ENCODE measurements around the gene ABCA8. TPM values are rescaled to one million over a fixed set of nuclear protein-coding genes. Genes with fewer than 3 reads are reported as not detected.
"Not testable (repeated sequence)": the region's sequence is repeated elsewhere in the genome, so short reads cannot be mapped to it uniquely, and the experiment has no call there.

ABCA8 gene
- polyA plus RNA-seq (2013, experiment 1 of 2; ENCODE audit: insufficient read length) = 0.29 TPM
- 0.54 TPM for polyA plus RNA-seq (2013, experiment 2 of 2; ENCODE audit: insufficient read length)

- DNase-seq = peak; percentile 20
Measured at GRCh38 chr17:68955181-68955841, at the start of gene ABCA8. Gene ABCA8 (minus strand): TSS chr17:68955392. CDS start chr17:68942034, 13,358 bp downstream.

- not testable (repeated sequence) for DNase-seq
Measured at GRCh38 chr17:69004759-69005158, 49.6 kb upstream of the ABCA8 start.

GRCh38 chr17:68999743-69000142, 44.6 kb upstream of the ABCA8 start:
- not testable (repeated sequence) for DNase-seq

GRCh38 chr17:68993112-68993511, 37.9 kb upstream of the ABCA8 start:
- no peak for DNase-seq

- no peak for DNase-seq
Measured at GRCh38 chr17:68987966-68988365, 32.8 kb upstream of the ABCA8 start.

- peak; percentile 7 for DNase-seq
Measured at GRCh38 chr17:68981288-68981687, 26.1 kb upstream of the ABCA8 start.

DNA sequence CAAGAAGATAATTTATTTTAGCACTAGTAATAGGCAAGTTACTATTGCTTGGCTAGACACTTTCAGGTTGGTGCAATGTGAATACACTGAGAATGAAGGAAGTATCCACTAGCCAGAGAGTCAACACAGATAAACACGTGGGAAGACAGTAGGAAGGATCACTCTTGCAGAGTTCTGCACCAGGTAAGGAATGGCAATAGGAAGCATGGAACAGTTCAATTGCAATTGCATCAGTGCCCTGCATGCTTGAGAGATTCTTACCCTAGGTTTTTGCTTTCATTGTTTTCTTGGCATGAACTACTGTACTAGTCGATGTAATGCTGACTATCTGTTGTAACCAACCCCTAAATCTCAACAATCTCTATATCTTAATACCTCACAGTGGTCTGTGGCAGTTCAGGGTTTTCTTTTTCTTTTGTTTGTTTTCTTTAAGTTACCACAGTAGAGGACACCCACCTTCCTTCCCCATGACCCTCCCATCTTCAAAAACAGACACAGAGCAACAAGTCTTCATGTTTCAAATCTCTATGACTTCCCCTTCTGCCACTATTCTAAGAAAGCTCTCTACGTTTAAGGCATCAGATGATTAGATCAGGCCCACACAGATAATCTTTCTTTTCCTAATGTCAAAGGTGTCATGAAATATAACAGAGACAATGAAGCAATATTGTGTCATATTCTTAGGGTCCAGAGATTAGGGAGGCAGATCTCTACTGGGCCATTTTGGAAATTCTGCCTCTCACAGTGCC, 18.1 kb upstream of the ABCA8 start:
- no peak for DNase-seq

DNA sequence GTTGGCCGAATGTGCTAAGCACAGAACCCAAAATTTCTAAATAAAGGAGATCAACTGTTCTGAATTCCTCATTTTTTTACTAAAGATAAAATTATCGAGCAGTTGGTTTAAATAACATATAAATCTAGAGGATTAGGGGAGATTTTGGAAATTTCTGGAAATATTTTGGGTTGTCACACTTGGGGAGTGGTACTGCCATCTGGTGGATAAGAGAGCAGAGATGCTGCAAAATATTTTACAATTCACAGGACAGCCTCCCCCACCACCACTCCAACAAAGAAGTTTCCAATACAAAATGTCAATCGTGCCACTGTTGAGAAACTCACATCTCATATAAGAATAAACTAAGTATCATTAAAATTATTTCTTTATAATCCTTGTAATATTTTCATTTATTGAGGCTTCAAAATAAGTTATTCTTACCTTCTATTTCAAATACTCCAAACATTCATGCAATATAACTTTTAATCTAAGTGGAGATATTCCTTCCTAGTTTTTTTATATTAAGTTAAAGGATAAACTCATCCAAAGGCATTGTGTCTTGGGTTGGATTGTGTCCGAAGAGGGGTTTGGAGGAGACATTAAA, 17.0 kb upstream of the ABCA8 start:
- DNase-seq = peak; percentile 31

GRCh38 chr17:68969101-68969500, 13.9 kb upstream of the ABCA8 start:
- no peak for DNase-seq

GRCh38 chr17:68963958-68964357, 8.8 kb upstream of the ABCA8 start:
- DNase-seq = no peak

GRCh38 chr17:68961214-68961882, 6.2 kb upstream of the ABCA8 start:
- no peak for DNase-seq

DNA sequence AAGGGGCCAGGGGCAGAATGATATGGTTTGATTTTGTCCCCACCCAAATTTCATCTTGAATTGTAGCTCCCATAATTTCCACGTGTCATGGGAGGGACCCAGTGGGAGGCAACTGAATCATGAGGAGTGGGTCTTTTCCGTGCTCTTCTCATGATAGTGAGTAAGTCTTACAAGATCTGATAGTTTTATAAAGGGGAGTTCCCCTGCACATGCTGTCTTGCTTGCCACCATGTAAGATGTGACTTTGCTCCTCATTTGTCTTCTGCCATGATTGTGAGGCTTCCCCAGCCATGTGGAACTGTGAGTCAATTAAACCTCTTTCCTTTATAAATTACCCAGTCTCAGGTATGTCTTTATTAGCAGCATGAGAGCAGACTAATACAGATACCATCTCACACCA, 3.9 kb upstream of the ABCA8 start:
- not testable (repeated sequence) for DNase-seq

DNA sequence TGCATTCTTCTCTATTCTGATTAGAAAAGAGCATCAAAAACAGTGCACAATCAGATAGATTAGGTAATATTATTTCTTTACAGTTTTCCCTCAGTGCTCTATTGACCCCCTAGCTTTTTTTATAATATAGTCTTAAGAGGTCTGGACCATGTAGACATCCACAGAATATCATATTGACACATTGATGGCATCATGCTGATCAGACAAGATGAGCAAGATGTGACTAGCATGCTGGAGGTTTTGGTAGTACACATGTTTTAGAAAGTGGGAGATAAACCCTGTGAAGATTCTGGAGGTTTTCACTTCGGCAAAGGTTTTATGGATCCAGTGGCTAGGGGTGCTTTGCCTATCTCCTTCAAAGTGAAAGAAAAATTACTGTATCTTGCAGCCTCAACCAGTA, 2.8 kb upstream of the ABCA8 start:
- DNase-seq = no peak

- DNase-seq = peak; percentile 76
Measured at GRCh38 chr17:68954146-68954896, 871 bp downstream of the ABCA8 start.

DNA sequence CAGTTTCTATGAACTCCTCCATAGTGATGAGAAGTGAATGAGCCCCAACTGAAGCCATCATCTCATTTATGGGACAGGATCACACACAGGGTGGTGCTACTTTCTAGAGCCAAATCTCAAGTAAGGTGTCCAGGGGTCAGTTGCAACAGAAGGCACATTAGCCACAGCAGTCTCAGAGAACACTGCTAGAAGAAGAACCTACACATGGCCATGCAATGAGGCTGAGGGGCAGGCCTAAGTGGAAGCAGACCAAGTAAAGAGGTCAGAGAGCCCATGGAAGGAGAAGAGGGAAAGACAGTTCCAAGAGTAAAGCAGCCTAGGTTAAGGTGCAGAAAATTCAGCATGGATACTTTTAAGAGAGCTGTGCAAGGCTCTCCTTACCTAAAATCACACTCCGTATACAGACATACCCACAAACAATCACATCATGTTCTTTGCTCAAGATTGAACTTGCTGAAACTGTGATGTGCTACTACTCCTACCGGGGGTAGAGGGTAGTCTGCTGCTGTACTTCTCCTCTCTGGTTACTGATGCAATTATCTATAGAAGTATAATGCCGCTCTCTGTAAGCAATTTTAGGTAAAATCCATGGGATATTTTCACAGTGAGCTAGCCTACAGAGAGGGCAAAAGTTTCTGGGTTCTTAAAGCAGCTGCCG, 1.7 kb downstream of the ABCA8 start:
- DNase-seq = no peak

DNA sequence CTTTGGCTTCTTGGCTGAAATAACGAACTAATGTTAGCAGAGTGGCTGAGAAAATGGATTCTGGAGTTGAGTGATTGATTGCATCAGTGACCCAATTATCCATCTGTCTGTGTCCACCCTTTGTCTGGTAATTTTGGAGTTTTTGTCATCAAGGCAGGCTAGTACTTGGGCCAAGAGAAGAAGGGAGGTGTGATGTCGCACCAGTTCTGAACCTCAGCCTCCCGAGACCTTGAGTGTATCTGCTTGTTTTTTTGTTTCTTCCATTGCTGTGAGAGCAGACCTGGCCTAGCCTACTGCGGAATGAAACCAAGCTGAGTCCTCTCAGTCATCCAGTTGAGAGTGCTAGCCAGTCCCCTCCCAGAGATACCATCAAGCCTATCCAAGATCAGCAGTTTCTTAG, 4.5 kb downstream of the ABCA8 start:
- DNase-seq = no peak

DNA sequence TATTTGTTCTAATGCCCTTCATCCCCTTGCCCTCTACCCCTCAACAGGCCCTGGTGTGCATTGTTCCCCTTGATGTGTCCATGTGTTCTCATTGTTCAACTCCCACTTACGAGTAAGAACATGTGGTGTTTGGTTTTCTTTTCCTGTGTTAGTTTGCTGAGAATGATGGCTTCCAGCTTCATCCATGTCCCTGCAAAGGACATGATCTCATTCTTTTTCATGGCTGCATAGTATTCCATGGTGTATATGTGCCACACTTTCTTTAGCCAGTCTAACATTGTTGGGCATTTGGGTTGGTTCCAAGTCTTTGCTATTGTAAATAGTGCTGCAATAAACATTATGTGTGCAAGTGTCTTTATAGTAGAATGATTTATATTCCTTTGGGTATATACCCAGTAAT, 7.3 kb downstream of the ABCA8 start:
- DNase-seq = not testable (repeated sequence)

GRCh38 chr17:68944435-68945035, 10.7 kb downstream of the ABCA8 start:
- DNase-seq = no peak

GRCh38 chr17:68943812-68944182, 11.4 kb downstream of the ABCA8 start:
- not testable (repeated sequence) for DNase-seq

DNA sequence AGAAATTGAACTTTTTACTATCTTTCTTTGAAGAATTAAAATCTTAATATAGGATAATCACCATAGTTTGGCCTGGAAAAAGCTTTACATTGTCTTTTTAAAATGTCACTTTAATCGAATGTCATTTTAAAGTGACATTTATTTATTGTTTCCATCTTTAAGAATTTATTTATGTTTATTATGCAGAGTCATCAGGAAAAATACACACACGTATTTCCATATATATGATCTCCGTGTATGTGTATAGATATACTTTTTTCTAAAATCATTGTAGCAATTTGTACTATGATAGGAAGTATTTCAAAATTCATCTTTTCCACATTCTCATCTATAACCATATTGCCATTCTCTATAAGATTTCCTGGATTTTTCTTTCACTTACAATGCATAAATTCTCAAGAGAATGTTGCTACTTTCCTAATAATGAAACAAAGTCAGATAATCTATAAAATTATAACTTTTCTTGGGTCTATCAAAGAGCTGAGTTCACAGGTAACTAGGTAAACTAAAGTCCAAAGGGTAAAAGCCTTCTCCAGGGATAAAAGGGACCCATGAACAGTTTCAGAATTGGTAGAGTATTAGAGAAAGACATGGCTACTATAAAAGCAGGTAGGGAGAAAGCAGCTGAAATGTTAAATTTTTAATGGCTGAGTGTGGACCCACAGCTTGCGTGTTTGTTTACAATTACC, 11.9 kb downstream of the ABCA8 start:
- no peak for DNase-seq

DNA sequence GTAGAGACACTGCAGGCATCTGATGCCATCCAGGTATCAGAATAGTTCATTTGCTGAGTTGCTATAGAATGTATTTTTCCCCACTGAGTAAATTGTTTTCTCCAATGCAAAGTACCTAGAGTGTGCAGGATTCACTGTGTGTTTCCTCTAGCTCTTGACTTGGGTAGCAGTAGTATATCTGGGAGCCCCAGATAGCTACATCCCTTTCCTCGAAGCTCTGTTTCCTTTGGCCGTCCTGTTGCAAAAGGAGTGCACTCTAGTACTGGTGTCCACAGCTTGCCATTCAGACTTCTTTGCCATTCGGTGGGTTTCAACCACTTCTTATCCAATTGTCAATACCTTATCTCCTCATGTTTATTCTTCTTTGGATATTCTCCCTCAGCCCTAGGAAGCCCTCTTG, 12.8 kb downstream of the ABCA8 start:
- DNase-seq = no peak
